GM12873 (cell line): ENCODE results near the gene LRGUK.

Experiments used
- TF ChIP-seq, protein P1 (sequence below): IDR thresholded peaks from 2 replicates; pipeline ENCODE4 v1.5.1; 2012; ENCODE audit warnings: low read depth, mild to moderate bottlenecking, moderate library complexity, low read length, control low read depth; ENCODE audit not compliant: insufficient read depth; ENCODE audit errors: missing control alignments

Gene LRGUK

DNA sequence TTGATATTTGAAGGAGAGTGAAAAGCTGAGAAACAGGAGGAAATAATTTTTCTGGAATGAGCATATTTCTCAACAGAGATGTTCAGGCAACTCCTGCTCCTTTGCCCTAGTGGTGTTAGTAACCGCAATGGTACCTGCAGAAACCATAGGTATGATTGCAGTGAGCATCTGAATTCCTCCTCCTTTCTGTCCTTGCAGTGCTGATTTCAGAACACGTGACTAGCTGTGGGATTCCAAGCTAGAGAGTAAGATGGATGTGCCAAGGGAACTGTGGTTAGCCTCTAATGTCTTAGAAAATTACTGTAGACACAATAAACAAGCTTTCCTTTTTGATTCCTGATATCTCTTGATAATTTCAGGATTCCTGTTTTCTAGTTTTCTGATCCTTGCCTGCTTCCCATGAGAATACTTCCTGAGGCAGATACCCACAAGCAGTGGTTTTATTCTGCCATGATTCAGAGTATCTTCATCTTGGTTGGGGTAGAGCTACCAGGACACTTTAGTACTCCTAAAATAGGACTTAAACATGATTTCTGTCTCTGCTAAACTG is 27.5 kb downstream of the LRGUK start:
- TF ChIP-seq, protein P1, sequence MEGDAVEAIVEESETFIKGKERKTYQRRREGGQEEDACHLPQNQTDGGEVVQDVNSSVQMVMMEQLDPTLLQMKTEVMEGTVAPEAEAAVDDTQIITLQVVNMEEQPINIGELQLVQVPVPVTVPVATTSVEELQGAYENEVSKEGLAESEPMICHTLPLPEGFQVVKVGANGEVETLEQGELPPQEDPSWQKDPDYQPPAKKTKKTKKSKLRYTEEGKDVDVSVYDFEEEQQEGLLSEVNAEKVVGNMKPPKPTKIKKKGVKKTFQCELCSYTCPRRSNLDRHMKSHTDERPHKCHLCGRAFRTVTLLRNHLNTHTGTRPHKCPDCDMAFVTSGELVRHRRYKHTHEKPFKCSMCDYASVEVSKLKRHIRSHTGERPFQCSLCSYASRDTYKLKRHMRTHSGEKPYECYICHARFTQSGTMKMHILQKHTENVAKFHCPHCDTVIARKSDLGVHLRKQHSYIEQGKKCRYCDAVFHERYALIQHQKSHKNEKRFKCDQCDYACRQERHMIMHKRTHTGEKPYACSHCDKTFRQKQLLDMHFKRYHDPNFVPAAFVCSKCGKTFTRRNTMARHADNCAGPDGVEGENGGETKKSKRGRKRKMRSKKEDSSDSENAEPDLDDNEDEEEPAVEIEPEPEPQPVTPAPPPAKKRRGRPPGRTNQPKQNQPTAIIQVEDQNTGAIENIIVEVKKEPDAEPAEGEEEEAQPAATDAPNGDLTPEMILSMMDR = no peak

DNA sequence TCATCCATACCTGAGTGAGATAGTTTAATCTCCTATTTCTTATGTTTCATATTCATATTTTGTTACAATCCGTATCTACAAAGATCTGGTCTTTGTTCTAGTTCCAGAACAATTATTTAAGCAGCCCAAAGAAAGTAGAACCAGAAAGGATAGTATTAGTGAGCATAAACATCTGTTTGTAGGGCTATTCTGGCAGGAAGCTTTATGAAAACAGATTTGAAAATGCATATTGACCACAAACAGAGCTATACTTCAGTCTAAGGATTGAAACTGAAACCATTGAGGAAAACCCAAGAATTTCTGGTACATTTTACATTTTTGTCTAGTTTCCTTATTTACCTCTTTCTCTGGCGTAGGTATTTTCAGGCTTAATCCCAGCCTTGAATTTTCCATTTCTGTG is 28.1 kb downstream of the LRGUK start:
- TF ChIP-seq, protein P1 = no peak

DNA sequence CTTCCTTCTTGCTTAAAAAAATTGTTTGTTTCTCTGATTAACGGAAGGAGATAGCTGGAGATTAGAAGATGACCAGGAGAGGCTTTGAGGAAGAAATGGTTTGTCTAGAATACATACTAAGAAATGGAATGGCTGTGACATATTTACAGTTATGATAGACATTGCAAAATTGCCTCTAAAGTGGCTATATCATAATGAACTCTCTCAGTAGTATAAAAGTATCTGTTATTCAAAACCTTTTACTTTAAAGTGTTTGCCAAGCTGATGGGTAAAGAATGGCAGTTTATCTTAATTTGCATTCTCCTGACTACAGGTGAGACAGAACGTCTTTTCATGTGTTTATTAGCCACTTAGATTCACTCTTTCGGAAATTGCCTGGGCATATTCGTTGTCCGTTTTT is 28.7 kb downstream of the LRGUK start:
- TF ChIP-seq, protein P1 = no peak

DNA sequence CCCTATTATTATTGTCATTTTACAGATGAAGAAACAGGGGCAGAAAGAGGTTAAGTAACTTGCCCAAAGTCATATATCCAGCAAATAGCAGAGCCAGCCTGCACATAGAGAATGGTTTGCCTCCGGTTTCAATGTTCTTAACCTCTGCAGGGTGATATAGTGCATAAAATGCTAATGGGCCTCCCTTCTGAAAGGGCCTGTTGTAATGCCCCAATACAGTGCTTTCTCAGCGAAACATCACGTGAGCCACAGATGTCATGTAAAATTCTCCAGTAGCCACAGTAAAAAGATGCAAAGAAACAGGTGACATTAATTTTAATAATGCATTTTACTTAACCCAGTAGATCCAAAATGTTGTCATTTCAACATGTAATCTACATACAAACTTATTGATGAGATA is 38.1 kb downstream of the LRGUK start:
- TF ChIP-seq, protein P1 = no peak

DNA sequence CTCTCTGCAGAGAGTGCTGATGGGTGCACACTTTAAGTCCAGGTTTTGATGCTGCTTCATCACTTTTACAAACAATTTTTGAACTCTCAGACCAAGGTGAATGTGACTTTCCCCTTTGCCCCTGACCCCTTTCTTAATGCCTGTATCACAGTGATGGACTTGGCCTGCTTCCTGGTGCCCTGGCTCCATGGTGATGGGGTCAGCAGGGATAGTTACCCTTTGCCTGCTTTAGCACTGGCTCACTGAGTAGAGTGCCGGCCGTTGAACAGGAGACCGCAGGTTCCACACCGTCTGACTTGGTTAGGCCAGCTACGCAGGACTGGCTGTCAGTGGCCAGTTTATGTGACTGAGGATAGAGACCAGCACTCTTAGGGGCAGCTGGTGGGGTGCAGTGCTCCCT is 40.1 kb downstream of the LRGUK start:
- TF ChIP-seq, protein P1 = no peak

DNA sequence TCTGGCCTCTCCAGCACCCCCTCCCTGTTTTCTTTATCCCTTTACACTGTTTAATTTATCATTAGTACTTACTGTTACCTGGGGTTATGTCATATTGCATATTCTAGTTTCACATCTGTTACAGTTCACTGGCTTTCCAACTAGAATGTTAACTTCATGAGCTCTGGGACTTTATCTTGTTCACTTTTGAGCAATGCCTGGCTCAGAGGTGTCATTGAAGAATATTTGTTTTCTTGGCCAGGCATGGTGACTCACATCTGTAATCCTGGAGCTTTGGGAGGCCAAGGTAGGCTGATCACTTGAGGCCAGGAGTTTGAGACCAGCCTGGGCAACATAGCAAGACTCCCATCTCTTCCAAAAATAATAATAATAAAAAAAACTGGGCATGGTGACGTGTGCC is 40.7 kb downstream of the LRGUK start:
- TF ChIP-seq, protein P1 = no peak

DNA sequence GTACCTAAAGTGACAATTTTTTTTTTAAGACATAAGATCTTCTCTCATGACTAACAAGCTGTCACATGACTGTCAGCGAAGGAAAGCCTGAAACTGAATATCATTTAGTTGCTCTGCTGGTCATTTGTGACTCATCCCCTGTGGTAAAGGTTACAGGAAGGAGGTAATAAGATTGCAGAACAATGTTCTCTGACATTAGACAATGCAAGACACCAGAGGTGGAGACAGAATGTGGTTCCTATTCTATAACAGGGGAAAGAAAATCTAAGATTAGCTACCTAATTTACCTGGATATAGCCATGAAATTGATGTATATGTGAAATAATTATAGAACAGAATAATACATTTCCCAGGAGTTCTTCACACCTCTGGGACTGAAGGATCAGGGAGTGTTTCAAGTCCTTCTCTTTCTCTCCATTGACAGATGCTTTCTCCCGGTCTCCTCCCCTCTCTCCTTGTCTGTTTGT is 47.7 kb downstream of the LRGUK start:
- TF ChIP-seq, protein P1 = no peak
